ENCODE data around the gene NDC1.

- TF ChIP-seq CTCF (IDR thresholded peaks at IDR 0.05; ENCODE audit: extremely low read depth in 1 of 2, insufficient read depth in 1 of 2, low read depth in 1 of 2, low read length in 2 of 2): peak in 1 of 2 donors; percentile 26
- TF ChIP-seq MAX (IDR thresholded peaks at IDR 0.05; ENCODE audit: insufficient read depth, insufficient read length): no peak
- no peak for TF ChIP-seq JUN (IDR thresholded peaks at IDR 0.05; ENCODE audit: borderline replicate concordance, insufficient read depth, insufficient read length, low read depth)
- no peak for TF ChIP-seq POLR2A (IDR thresholded peaks at IDR 0.05; ENCODE audit: low read depth, low read length)
Observed at GRCh38 chr1:53837924-53838653, at the start of gene NDC1.

Measured in endothelial cell of umbilical vein (primary cell).